Measurements from ENCODE around the gene BOC.

- TF ChIP-seq EZH2phosphoT487 (IDR thresholded peaks at IDR 0.05; ENCODE audit: unreplicated experiment) (no peak), CTCF (conservative IDR thresholded peaks at IDR 0.05; ENCODE audit: low read depth in 2 of 2) (no peak), EZH2 (IDR thresholded peaks at IDR 0.05; ENCODE audit: low read depth, unreplicated experiment) (no peak), ZNF114 (CRISPR knock-in tag; IDR thresholded peaks at IDR 0.05) (no peak), CREB1 (CRISPR knock-in tag; IDR thresholded peaks at IDR 0.05; ENCODE audit: low read depth) (no peak), STAT1 (IDR thresholded peaks at IDR 0.05; ENCODE audit: unreplicated experiment) (no peak), POLR2AphosphoS5 (IDR thresholded peaks at IDR 0.05; ENCODE audit: low read depth) (no peak), JUNB (IDR thresholded peaks at IDR 0.05; ENCODE audit: unreplicated experiment) (no peak), NANOG (IDR thresholded peaks at IDR 0.05; ENCODE audit: borderline replicate concordance) (no peak), ETS1 (IDR thresholded peaks at IDR 0.05) (no peak), ZNF331 (CRISPR knock-in tag; IDR thresholded peaks at IDR 0.05; ENCODE audit: low read depth) (no peak)
- TF ChIP-seq, protein P1, sequence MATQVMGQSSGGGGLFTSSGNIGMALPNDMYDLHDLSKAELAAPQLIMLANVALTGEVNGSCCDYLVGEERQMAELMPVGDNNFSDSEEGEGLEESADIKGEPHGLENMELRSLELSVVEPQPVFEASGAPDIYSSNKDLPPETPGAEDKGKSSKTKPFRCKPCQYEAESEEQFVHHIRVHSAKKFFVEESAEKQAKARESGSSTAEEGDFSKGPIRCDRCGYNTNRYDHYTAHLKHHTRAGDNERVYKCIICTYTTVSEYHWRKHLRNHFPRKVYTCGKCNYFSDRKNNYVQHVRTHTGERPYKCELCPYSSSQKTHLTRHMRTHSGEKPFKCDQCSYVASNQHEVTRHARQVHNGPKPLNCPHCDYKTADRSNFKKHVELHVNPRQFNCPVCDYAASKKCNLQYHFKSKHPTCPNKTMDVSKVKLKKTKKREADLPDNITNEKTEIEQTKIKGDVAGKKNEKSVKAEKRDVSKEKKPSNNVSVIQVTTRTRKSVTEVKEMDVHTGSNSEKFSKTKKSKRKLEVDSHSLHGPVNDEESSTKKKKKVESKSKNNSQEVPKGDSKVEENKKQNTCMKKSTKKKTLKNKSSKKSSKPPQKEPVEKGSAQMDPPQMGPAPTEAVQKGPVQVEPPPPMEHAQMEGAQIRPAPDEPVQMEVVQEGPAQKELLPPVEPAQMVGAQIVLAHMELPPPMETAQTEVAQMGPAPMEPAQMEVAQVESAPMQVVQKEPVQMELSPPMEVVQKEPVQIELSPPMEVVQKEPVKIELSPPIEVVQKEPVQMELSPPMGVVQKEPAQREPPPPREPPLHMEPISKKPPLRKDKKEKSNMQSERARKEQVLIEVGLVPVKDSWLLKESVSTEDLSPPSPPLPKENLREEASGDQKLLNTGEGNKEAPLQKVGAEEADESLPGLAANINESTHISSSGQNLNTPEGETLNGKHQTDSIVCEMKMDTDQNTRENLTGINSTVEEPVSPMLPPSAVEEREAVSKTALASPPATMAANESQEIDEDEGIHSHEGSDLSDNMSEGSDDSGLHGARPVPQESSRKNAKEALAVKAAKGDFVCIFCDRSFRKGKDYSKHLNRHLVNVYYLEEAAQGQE (IDR thresholded peaks at IDR 0.05; ENCODE audit: unreplicated experiment) = no peak
Measured at GRCh38 chr3:113271189-113271588, 59.8 kb downstream of the BOC start.
